H1 (cell line): ENCODE results near the gene UBE4B. TPM values are rescaled to one million over a fixed set of nuclear protein-coding genes. Genes with fewer than 3 reads are reported as not detected.

Experiments used
- CTCF ChIA-PET: fragments of 300-600 bp; sonication (Branson Sonifier 250); formaldehyde crosslinking; loops from one replicate; lab custom pipeline; 2021; ENCODE audit not compliant: partially characterized antibody; lab: Charles Lee
- POLR2A ChIA-PET: fragments of 300-600 bp; sonication (Branson Sonifier 250); formaldehyde crosslinking; loops from one replicate; lab custom pipeline; 2021; ENCODE audit warnings: inconsistent platforms; ENCODE audit not compliant: partially characterized antibody; lab: Charles Lee
- DNase-seq, 2 experiments: peaks; one replicate each; pipeline versions ENCODE4 v3.0.0 to v3.0.0-alpha.2; 2010 to 2022; ENCODE audit warnings: low spot score in 2 of 2, low read depth in 1 of 2, mixed read lengths in 1 of 2
- FAIRE-seq: peaks from 2 replicates; lab custom pipeline; 2011; peaks lifted over from hg19 to GRCh38; lab: Jason Lieb, UNC
- H2AFZ ChIP-seq: 2 replicates; pipeline ENCODE4 v1.8.1; 2012; ENCODE audit warnings: low read length, inconsistent platforms
- H2AK5ac ChIP-seq: 2 replicates; pipeline ENCODE4 v1.6.1; 2013; ENCODE audit warnings: low read depth, low read length
- H2BK120ac ChIP-seq: replicated peaks from 2 replicates; pipeline ENCODE3; 2013; ENCODE audit warnings: low read depth, low read length, inconsistent platforms
- H2BK12ac ChIP-seq: 2 replicates; pipeline ENCODE4 v1.6.1; 2013; ENCODE audit warnings: low read depth, low read length
- H2BK15ac ChIP-seq: 2 replicates; pipeline ENCODE4 v1.6.1; 2013; ENCODE audit warnings: low read length
- H2BK20ac ChIP-seq: 2 replicates; pipeline ENCODE4 v1.6.1; 2013; ENCODE audit warnings: low read length
- H2BK5ac ChIP-seq: 2 replicates; pipeline ENCODE4 v1.6.1; 2013; ENCODE audit warnings: low read depth, low read length
- H3K14ac ChIP-seq: 2 replicates; pipeline ENCODE4 v1.6.1; 2013; ENCODE audit warnings: inconsistent platforms; ENCODE audit not compliant: insufficient read length
- H3K18ac ChIP-seq: 2 replicates; pipeline ENCODE4 v1.6.1; 2013; ENCODE audit warnings: low read length; ENCODE audit errors: extremely low read depth
- H3K23ac ChIP-seq: 2 replicates; pipeline ENCODE4 v1.6.1; 2013; ENCODE audit warnings: inconsistent platforms; ENCODE audit not compliant: insufficient read length
- H3K23me2 ChIP-seq: 2 replicates; pipeline ENCODE4 v1.6.1; 2013; ENCODE audit warnings: low read depth, low read length
- H3K27ac ChIP-seq: 2 replicates; pipeline ENCODE4 v1.6.1; 2011; ENCODE audit warnings: low read depth, low read length, inconsistent platforms
- H3K27me3 ChIP-seq, 4 experiments: replicated peaks in 1 of 4; 1 replicate in 1 of 4; 2 replicates in 3 of 4; pipeline versions ENCODE4 v1.6.1 to v1.8.1; 2011 to 2013; ENCODE audit warnings: low read length in 3 of 4, mild to moderate bottlenecking in 3 of 4, inconsistent platforms in 2 of 4, mixed read lengths in 2 of 4, moderate library complexity in 1 of 4; ENCODE audit not compliant: control insufficient read depth in 3 of 4, insufficient read depth in 3 of 4; ENCODE audit errors: extremely low read depth in 1 of 4
- H3K36me3 ChIP-seq, 4 experiments: 2 replicates each; pipeline versions ENCODE4 v1.6.1 to v1.8.1; 2011 to 2013; ENCODE audit warnings: mild to moderate bottlenecking in 4 of 4, low read length in 3 of 4, moderate library complexity in 2 of 4, control low read depth in 1 of 4, inconsistent platforms in 1 of 4; ENCODE audit not compliant: insufficient read depth in 4 of 4, control insufficient read depth in 2 of 4
- H3K4ac ChIP-seq: replicated peaks from 2 replicates; pipeline ENCODE3; 2013; ENCODE audit warnings: low read length, low read depth, mixed read lengths, inconsistent platforms; ENCODE audit not compliant: insufficient read length
- H3K4me1 ChIP-seq, 4 experiments: replicated peaks in 1 of 4; 1 replicate in 1 of 4; 2 replicates in 3 of 4; pipeline versions ENCODE4 v1.6.1 to v1.8.1; 2011 to 2013; ENCODE audit warnings: low read length in 3 of 4, inconsistent platforms in 2 of 4, mixed read lengths in 1 of 4; ENCODE audit not compliant: insufficient read depth in 4 of 4, control insufficient read depth in 3 of 4
- H3K4me2 ChIP-seq, 2 experiments: 2 replicates each; pipeline versions ENCODE4 v1.6.1 to v1.8.1; 2011 to 2013; ENCODE audit warnings: low read depth in 2 of 2, low read length in 2 of 2, control low read depth in 1 of 2, inconsistent platforms in 1 of 2, mild to moderate bottlenecking in 1 of 2; ENCODE audit not compliant: insufficient read depth in 1 of 2
- H3K4me3 ChIP-seq, 4 experiments: fragments of 200-600, 300-600 bp in 1 of 4; sonication (generic), shearing (Covaris generic), sonication (Bioruptor Twin) in 1 of 4; 2 replicates each; pipeline versions ENCODE4 v1.5.1 to v1.8.1; 2011 to 2016; ENCODE audit warnings: low read length in 4 of 4, low read depth in 3 of 4, control low read depth in 2 of 4, inconsistent platforms in 2 of 4, mild to moderate bottlenecking in 2 of 4, mixed read lengths in 1 of 4, moderate library complexity in 1 of 4; ENCODE audit not compliant: insufficient read depth in 2 of 4; ENCODE audit errors: extremely low read depth in 1 of 4
- H3K56ac ChIP-seq: replicated peaks from 2 replicates; pipeline ENCODE3; 2013; ENCODE audit warnings: low read depth, mild to moderate bottlenecking, mixed read lengths, low read length, inconsistent platforms; ENCODE audit not compliant: insufficient read length
- H3K79me1 ChIP-seq: 2 replicates; pipeline ENCODE4 v1.6.1; 2013; ENCODE audit warnings: low read depth, low read length, control low read depth
- H3K79me2 ChIP-seq, 2 experiments: 2 replicates each; pipeline versions ENCODE4 v1.6.1 to v1.8.1; 2012 to 2013; ENCODE audit warnings: low read length in 2 of 2, mild to moderate bottlenecking in 2 of 2, inconsistent platforms in 1 of 2; ENCODE audit not compliant: insufficient read depth in 2 of 2, control insufficient read depth in 1 of 2
- H3K9ac ChIP-seq, 4 experiments: replicated peaks in 1 of 4; 1 replicate in 1 of 4; 2 replicates in 3 of 4; pipeline versions ENCODE4 v1.6.1 to v1.8.1; 2011 to 2013; ENCODE audit warnings: low read depth in 3 of 4, low read length in 3 of 4, control low read depth in 2 of 4, mild to moderate bottlenecking in 2 of 4, moderate library complexity in 2 of 4, inconsistent platforms in 1 of 4; ENCODE audit errors: extremely low read depth in 1 of 4
- H3K9me3 ChIP-seq, 2 experiments: 2 replicates each; pipeline versions ENCODE4 v1.6.1 to v1.8.1; 2012 to 2013; ENCODE audit warnings: mild to moderate bottlenecking in 2 of 2, moderate library complexity in 2 of 2, control low read depth in 1 of 2, inconsistent platforms in 1 of 2, low read depth in 1 of 2, low read length in 1 of 2, mixed read lengths in 1 of 2; ENCODE audit not compliant: insufficient read depth in 2 of 2
- H4K20me1 ChIP-seq, 2 experiments: replicated peaks in 1 of 2; 2 replicates each; pipeline versions ENCODE3 to v1.8.1; 2011 to 2013; ENCODE audit warnings: inconsistent platforms in 2 of 2, low read length in 2 of 2, mild to moderate bottlenecking in 1 of 2; ENCODE audit not compliant: insufficient read depth in 2 of 2, control insufficient read depth in 1 of 2
- H4K5ac ChIP-seq: 2 replicates; pipeline ENCODE4 v1.6.1; 2013; ENCODE audit warnings: low read length, low read depth, mixed read lengths, inconsistent platforms; ENCODE audit not compliant: insufficient read length
- H4K8ac ChIP-seq: 2 replicates; pipeline ENCODE4 v1.8.0; 2013; ENCODE audit warnings: mild to moderate bottlenecking, moderate library complexity, low read length, inconsistent platforms; ENCODE audit not compliant: insufficient read depth; ENCODE audit errors: extremely low read depth
- H4K91ac ChIP-seq: replicated peaks from 2 replicates; pipeline ENCODE3; 2013; ENCODE audit warnings: low read length, mixed read lengths, inconsistent platforms; ENCODE audit not compliant: insufficient read length
- ATF2 ChIP-seq: IDR thresholded peaks from 2 replicates; pipeline ENCODE4 v1.6.1; 2012; ENCODE audit warnings: low read length, inconsistent platforms
- KDM5A ChIP-seq: fragments of 200-600 bp; IDR thresholded peaks from 2 replicates; pipeline ENCODE4 v1.7.1; 2012; ENCODE audit warnings: mild to moderate bottlenecking, low read length, inconsistent platforms, mixed read lengths
- NRF1 ChIP-seq: IDR thresholded peaks from 2 replicates; pipeline ENCODE4 v1.6.1; 2011; ENCODE audit warnings: mild to moderate bottlenecking, low read depth, low read length, improper control_type of control experiment
- POLR2A ChIP-seq, 2 experiments: IDR thresholded peaks; 1 replicate in 1 of 2; 2 replicates in 1 of 2; pipeline ENCODE4 v1.6.1; 2011; ENCODE audit warnings: low read depth in 2 of 2, low read length in 2 of 2, mild to moderate bottlenecking in 2 of 2; ENCODE audit errors: control extremely low read depth in 1 of 2
- USF2 ChIP-seq: IDR thresholded peaks from 2 replicates; pipeline ENCODE4 v1.6.1; 2011; ENCODE audit warnings: low read length, improper control_type of control experiment
- WGBS, 2 experiments: shearing (Covaris generic) in 1 of 2; methylation state at CpG; one replicate each; pipeline versions ENCODE4 v1.1.6 to v1.1.7; 2013 to 2015; ENCODE audit warnings: low lambda C conversion rate in 2 of 2, mixed read lengths in 2 of 2, inconsistent platforms in 1 of 2, low coverage in 1 of 2, missing lambda C conversion rate in 1 of 2; ENCODE audit not compliant: insufficient replicate concordance in 2 of 2, insufficient coverage in 1 of 2, insufficient read length in 1 of 2; ENCODE audit errors: extremely low coverage in 1 of 2, missing lambda C conversion rate in 1 of 2; 5-methylcytosine and 5-hydroxymethylcytosine counted together
- long read RNA-seq, 2 experiments: library from RNA in 1 of 2; library from capped mRNA in 1 of 2; stranded (forward); transcript quantifications; one replicate each; pipeline ENCODE4 v2.0.0, GENCODE V29; 2021; ENCODE audit warnings: inconsistent platforms in 1 of 2
- polyA minus RNA-seq, 3 experiments: library from RNA; depleted of rRNA, polyadenylated mRNA; stranded (reverse); fragments of >200 nt; gene quantifications; 1 replicate in 2 of 3; 2 replicates in 1 of 3; pipeline ENCODE4 v1.2.3, GENCODE V29; 2011
- polyA plus RNA-seq, 7 experiments: library from polyadenylated mRNA; depleted of rRNA in 3 of 7; stranded (reverse) in 5 of 7; unstranded in 2 of 7; fragments of >200 nt in 5 of 7; fragments of 200-250 nt in 2 of 7; gene quantifications; 1 replicate in 5 of 7; 2 replicates in 1 of 7; 4 replicates in 1 of 7; pipeline versions ENCODE4 v1.2.1 to v1.2.3, GENCODE V29; 2011 to 2013; ENCODE audit warnings: missing spikeins in 2 of 7, mixed read lengths in 2 of 7
- total RNA-seq: library from RNA; stranded (reverse); fragmentation: NEBNext Ultra II Directional; extraction: Animal tissue kit (Norgen Biotek cat#: 25700); gene quantifications from 2 replicates; pipeline ENCODE4 v1.2.1, GENCODE V29; 2021

Gene UBE4B
- total RNA-seq (90.1 and 91.0 TPM in 2 replicates), polyA plus RNA-seq (2011; rRNA removed) (24.5 and 34.0 TPM in 2 replicates), polyA minus RNA-seq (2011; rRNA and poly(A)+ RNA removed) (45.7 and 65.2 TPM in 2 replicates)
- 30.7 TPM for polyA plus RNA-seq (2011; cell fraction: cytosol; rRNA removed)
- polyA plus RNA-seq (2011; cell fraction: nucleus; rRNA removed), result 40.2 TPM
- polyA plus RNA-seq (2012, experiment 1 of 2), result 67.8 to 75.9 TPM (median 72.0 TPM) in 4 replicates
- polyA plus RNA-seq (2012, experiment 2 of 2), result 8.5 TPM
- polyA plus RNA-seq (2013, experiment 1 of 2), result 54.5 TPM
- polyA plus RNA-seq (2013, experiment 2 of 2), result 47.3 TPM
- 47.5 TPM for polyA minus RNA-seq (2011; cell fraction: cytosol; rRNA and poly(A)+ RNA removed)
- polyA minus RNA-seq (2011; cell fraction: nucleus; rRNA and poly(A)+ RNA removed), result 37.2 TPM
- long read RNA-seq, experiment 1, partial matches to known transcripts, result 60 of 74 reads
- long read RNA-seq, experiment 1, other reads (novel, unspliced or antisense), result 14 of 74 reads
- long read RNA-seq, experiment 2, partial matches to known transcripts, result 2 of 5 reads
- long read RNA-seq, experiment 2, other reads (novel, unspliced or antisense), result 2 of 5 reads

- Histone ChIP-seq H3K9me3 (peaks cover 0 to 4% of the 10 kb centered on the region in 2 experiments; a peak in 1 of 4 replicates), H2BK5ac (peak within 1 kb of the TSS; percentile 97), H3K79me2 (peaks cover 0 to 41% of the 10 kb centered on the region in 2 experiments; a peak in 3 of 4 replicates), H2AK5ac (0 out of 2 replicates have a peak within 1 kb of the TSS, but pooled peaks have one; percentile 78), H3K36me3 (peaks cover 0 to 7% (median 4%) of the 10 kb centered on the region in 4 experiments; a peak in 3 of 8 replicates), H3K18ac (peak within 1 kb of the TSS; percentile 99), H4K5ac (peak within 1 kb of the TSS; percentile 90), H2BK120ac (peak within 1 kb of the TSS; percentile 45), H4K20me1 (no peaks in the 10 kb centered on the region), H2AFZ (peak within 1 kb of the TSS; percentile 72), H3K27ac (peak within 1 kb of the TSS; percentile 89), H3K4me2 (peak within 1 kb of the TSS; percentile 83 to 97), H3K14ac (no peak within 1 kb of the TSS), H3K9ac (peak within 1 kb of the TSS; percentile 86 to 97 (median 91)), H2BK15ac (peak within 1 kb of the TSS; percentile 88; the same call in 1 of the 2 replicates), H3K4ac (no peak within 1 kb of the TSS), H2BK12ac (peak within 1 kb of the TSS; percentile 91), H3K23me2 (peaks cover 9% of the 10 kb centered on the region), H3K56ac (peak within 1 kb of the TSS; percentile 73), H4K91ac (peak within 1 kb of the TSS; percentile 80), H3K4me1 (peaks cover 0 to 3% (median 0%) of the 10 kb centered on the region in 4 experiments; a peak in 2 of 7 replicates), H3K27me3 (no peaks in the 10 kb centered on the region), H3K23ac (no peak within 1 kb of the TSS), H3K4me3 (peak within 1 kb of the TSS; percentile 85 to 99 (median 94)), H4K8ac (peak within 1 kb of the TSS; percentile 91; the same call in 1 of the 2 replicates), H3K79me1 (no peaks in the 10 kb centered on the region; the same call in 1 of the 2 replicates), H2BK20ac (no peak within 1 kb of the TSS)
- ChIA-PET CTCF (interaction anchor here (0.6 to 3.0 kb wide), 9 partner anchors 15 to 1567 kb away, joined by 3 to 16 read pairs (median 4); partner anchors contain the start of gene RBP7), POLR2A (interaction anchor here (0.7 to 2.4 kb wide), 12 partner anchors 10 to 182 kb away, joined by 3 to 10 read pairs (median 4); partner anchors contain the start of genes KIF1B, LZIC and NMNAT1)
- DNase-seq (peak; percentile 95 to 99), FAIRE-seq (no peak)
- 1% methylated on average over 50 of the region's 73 CpGs; no CpG with 5 or more reads in 1 of the 2 experiments for WGBS, 2 experiments
- TF ChIP-seq ATF2 (no peak), USF2 (peak; percentile 94), POLR2A (IDR thresholded peaks at IDR 0.05; ENCODE audit: control extremely low read depth in 1 of 2, low read depth in 2 of 2, low read length in 2 of 2) (peak; percentile 68 to 87), KDM5A (peak; percentile 76), NRF1 (peak; percentile 75)
Measured at GRCh38 chr1:10032590-10033358, at the start of gene UBE4B. UBE4B (plus strand) TSS chr1:10032958; CDS start chr1:10033671, 713 bp downstream.
